ENCODE data around the gene AFAP1L2.

Gene AFAP1L2

GRCh38 chr10:114362826-114363355 is 41.4 kb downstream of the AFAP1L2 start:
- H3K36me3 ChIP-seq (ENCODE audit: low read length): no peaks in the 10 kb centered on the region
- H3K79me2 ChIP-seq (ENCODE audit: insufficient read depth, low read length): no peaks in the 10 kb centered on the region
- no peaks in the 10 kb centered on the region for H3F3A ChIP-seq (ENCODE audit: insufficient read depth)
- no peak overlapping the region for H3K4me2 ChIP-seq (ENCODE audit: low read depth, low read length, poor library complexity, severe bottlenecking)
- no peaks in the 10 kb centered on the region for H4K20me1 ChIP-seq (ENCODE audit: low read depth, low read length)
- H3K9me3 ChIP-seq (ENCODE audit: insufficient read depth, low read length): no peaks in the 10 kb centered on the region
- no peak overlapping the region for H3K4me3 ChIP-seq (ENCODE audit: insufficient read depth, low read length, poor library complexity, severe bottlenecking)
- H3K27me3 ChIP-seq (ENCODE audit: low read length): no peaks in the 10 kb centered on the region; the same call in 1 of the 2 replicates
- no peak overlapping the region for H3K9ac ChIP-seq (ENCODE audit: low read length)
- no peak for TF ChIP-seq EZH2phosphoT487 (conservative IDR thresholded peaks at IDR 0.05; ENCODE audit: low read length)
- TF ChIP-seq, protein P1, sequence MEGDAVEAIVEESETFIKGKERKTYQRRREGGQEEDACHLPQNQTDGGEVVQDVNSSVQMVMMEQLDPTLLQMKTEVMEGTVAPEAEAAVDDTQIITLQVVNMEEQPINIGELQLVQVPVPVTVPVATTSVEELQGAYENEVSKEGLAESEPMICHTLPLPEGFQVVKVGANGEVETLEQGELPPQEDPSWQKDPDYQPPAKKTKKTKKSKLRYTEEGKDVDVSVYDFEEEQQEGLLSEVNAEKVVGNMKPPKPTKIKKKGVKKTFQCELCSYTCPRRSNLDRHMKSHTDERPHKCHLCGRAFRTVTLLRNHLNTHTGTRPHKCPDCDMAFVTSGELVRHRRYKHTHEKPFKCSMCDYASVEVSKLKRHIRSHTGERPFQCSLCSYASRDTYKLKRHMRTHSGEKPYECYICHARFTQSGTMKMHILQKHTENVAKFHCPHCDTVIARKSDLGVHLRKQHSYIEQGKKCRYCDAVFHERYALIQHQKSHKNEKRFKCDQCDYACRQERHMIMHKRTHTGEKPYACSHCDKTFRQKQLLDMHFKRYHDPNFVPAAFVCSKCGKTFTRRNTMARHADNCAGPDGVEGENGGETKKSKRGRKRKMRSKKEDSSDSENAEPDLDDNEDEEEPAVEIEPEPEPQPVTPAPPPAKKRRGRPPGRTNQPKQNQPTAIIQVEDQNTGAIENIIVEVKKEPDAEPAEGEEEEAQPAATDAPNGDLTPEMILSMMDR (IDR thresholded peaks at IDR 0.05; ENCODE audit: insufficient read depth, low read length, poor library complexity, severe bottlenecking): no peak
- no peak overlapping the region for H2AFZ ChIP-seq (ENCODE audit: low read depth, low read length, severe bottlenecking)
- no peaks in the 10 kb centered on the region for H3K9me2 ChIP-seq (replicated peaks; ENCODE audit: insufficient read depth, low read length)
- H3K27ac ChIP-seq (ENCODE audit: low read depth, low read length): no peak overlapping the region

DNA sequence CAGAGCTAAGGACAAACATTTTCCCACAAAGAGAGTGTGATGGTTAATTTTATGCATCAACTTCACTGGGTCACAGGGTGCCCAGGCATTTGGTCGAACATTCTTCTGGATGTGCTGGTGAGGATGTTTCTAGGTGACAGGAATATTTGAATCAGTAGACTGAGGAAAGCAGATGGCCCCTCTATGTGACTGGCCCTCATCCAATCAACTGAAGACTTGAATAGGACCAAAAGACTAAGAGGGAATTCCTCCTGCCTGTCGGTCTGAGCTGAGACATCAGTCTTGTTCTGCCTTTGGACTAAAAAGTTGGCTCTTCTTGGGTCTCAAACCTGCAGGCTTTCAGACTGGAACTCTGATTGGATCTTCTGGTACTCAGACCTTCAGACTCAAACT is 44.4 kb downstream of the AFAP1L2 start:
- H3K9me3 ChIP-seq (ENCODE audit: insufficient read depth, low read length): no peaks in the 10 kb centered on the region
- H3K79me2 ChIP-seq (ENCODE audit: insufficient read depth, low read length): no peaks in the 10 kb centered on the region
- no peak overlapping the region for H3K4me2 ChIP-seq (ENCODE audit: low read depth, low read length, poor library complexity, severe bottlenecking)
- TF ChIP-seq, protein P1 (IDR thresholded peaks at IDR 0.05; ENCODE audit: insufficient read depth, low read length, poor library complexity, severe bottlenecking): no peak
- no peak for TF ChIP-seq EZH2phosphoT487 (conservative IDR thresholded peaks at IDR 0.05; ENCODE audit: low read length)
- no peak overlapping the region for H3K9ac ChIP-seq (ENCODE audit: low read length)
- no peak overlapping the region for H2AFZ ChIP-seq (ENCODE audit: low read depth, low read length, severe bottlenecking)
- peaks cover 2% of the 10 kb centered on the region; the same call in 1 of the 2 replicates for H3K27me3 ChIP-seq (ENCODE audit: low read length)
- no peaks in the 10 kb centered on the region for H3K9me2 ChIP-seq (replicated peaks; ENCODE audit: insufficient read depth, low read length)
- H3K27ac ChIP-seq (ENCODE audit: low read depth, low read length): no peak overlapping the region
- H4K20me1 ChIP-seq (ENCODE audit: low read depth, low read length): no peaks in the 10 kb centered on the region
- no peak overlapping the region for H3K4me3 ChIP-seq (ENCODE audit: insufficient read depth, low read length, poor library complexity, severe bottlenecking)
- no peaks in the 10 kb centered on the region for H3F3A ChIP-seq (ENCODE audit: insufficient read depth)
- no peaks in the 10 kb centered on the region for H3K36me3 ChIP-seq (ENCODE audit: low read length)

DNA sequence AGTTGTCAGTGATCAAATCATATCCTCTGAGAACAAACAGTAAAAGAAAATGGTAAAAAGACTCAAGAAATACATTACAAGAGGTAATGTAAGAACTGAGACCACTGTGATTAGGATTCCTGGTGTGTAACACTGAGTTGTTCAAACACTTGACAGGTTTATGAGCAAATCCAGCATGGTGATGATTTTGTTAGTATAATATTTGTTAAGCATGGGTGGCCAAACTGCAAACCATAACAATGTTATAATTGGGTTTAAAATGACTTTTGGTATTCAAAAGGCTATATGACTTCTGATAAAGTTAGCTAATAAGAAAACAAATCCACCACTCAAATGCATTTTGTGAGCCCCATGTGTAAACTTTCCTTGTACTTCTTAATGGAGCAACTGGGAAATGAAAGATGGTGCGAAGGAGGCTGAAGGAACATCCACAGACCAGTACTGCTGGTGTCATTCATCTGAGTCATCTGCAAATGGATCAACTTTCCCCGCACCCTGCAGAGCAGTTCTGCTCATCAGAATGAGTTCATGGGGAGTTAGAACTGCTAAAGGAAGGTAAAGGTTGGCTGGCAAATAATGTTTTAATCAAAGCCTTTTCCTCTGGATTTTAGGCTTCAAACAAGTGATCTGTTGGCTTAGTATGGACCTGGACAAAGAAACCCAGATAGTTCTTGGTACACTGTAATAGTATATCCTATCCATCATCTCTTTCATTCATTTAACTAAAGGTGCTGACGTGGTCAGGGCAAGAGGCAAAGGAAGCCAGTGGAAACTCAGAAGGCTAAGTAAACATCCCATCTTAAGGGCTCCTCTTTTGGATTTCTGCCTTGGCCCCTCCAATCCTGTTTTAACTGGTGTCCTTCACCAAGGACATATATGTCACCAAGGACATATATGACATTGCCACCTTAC is 45.0 kb downstream of the AFAP1L2 start:
- no peaks in the 10 kb centered on the region for H3F3A ChIP-seq (ENCODE audit: insufficient read depth)
- TF ChIP-seq EZH2phosphoT487 (conservative IDR thresholded peaks at IDR 0.05; ENCODE audit: low read length): no peak
- TF ChIP-seq, protein P1 (IDR thresholded peaks at IDR 0.05; ENCODE audit: insufficient read depth, low read length, poor library complexity, severe bottlenecking): no peak
- H3K27ac ChIP-seq (ENCODE audit: low read depth, low read length): no peak overlapping the region
- H3K9me2 ChIP-seq (replicated peaks; ENCODE audit: insufficient read depth, low read length): no peaks in the 10 kb centered on the region
- H3K9ac ChIP-seq (ENCODE audit: low read length): no peak overlapping the region
- H3K36me3 ChIP-seq (ENCODE audit: low read length): no peaks in the 10 kb centered on the region
- no peak overlapping the region for H3K4me2 ChIP-seq (ENCODE audit: low read depth, low read length, poor library complexity, severe bottlenecking)
- H3K27me3 ChIP-seq (ENCODE audit: low read length): peaks cover 2% of the 10 kb centered on the region; the same call in 1 of the 2 replicates
- no peaks in the 10 kb centered on the region for H4K20me1 ChIP-seq (ENCODE audit: low read depth, low read length)
- H3K79me2 ChIP-seq (ENCODE audit: insufficient read depth, low read length): no peaks in the 10 kb centered on the region
- no peak overlapping the region for H2AFZ ChIP-seq (ENCODE audit: low read depth, low read length, severe bottlenecking)
- no peak overlapping the region for H3K4me3 ChIP-seq (ENCODE audit: insufficient read depth, low read length, poor library complexity, severe bottlenecking)
- no peaks in the 10 kb centered on the region for H3K9me3 ChIP-seq (ENCODE audit: insufficient read depth, low read length)

All from SU-DHL-6 (cell line).